ENCODE data around the gene BLOC1S5. TPM values are rescaled to one million over a fixed set of nuclear protein-coding genes. Genes with fewer than 3 reads are reported as not detected.
"Not testable (repeated sequence)": the region's sequence is repeated elsewhere in the genome, so short reads cannot be mapped to it uniquely, and the experiment has no call there.

BLOC1S5 gene
- polyA plus RNA-seq, 4 donors = 29.7 to 38.9 (median 38.1) TPM

- no peak for DNase-seq (ENCODE audit: low read depth in 4 of 4, low spot score in 3 of 4)
Measured at GRCh38 chr6:7998103-7998725, 66.0 kb downstream of the BLOC1S5 start.

GRCh38 chr6:7997286-7997685 lies 66.9 kb downstream of the BLOC1S5 start:
- no peak for DNase-seq (ENCODE audit: low read depth in 4 of 4, low spot score in 3 of 4)

GRCh38 chr6:7996538-7997111 lies 67.6 kb downstream of the BLOC1S5 start:
- no peak for DNase-seq (ENCODE audit: low read depth in 4 of 4, low spot score in 3 of 4)

GRCh38 chr6:7993952-7994351 lies 70.2 kb downstream of the BLOC1S5 start:
- no peak for DNase-seq (ENCODE audit: low read depth in 4 of 4, low spot score in 3 of 4)

GRCh38 chr6:7993399-7993798 lies 70.8 kb downstream of the BLOC1S5 start:
- no peak for DNase-seq (ENCODE audit: low read depth in 4 of 4, low spot score in 3 of 4)

GRCh38 chr6:7992002-7992815 lies 72.0 kb downstream of the BLOC1S5 start:
- no peak for DNase-seq (ENCODE audit: low read depth in 4 of 4, low spot score in 3 of 4)

GRCh38 chr6:7991536-7991935 lies 72.7 kb downstream of the BLOC1S5 start:
- no peak for DNase-seq (ENCODE audit: low read depth in 4 of 4, low spot score in 3 of 4)

GRCh38 chr6:7986219-7986618 lies 78.0 kb downstream of the BLOC1S5 start:
- DNase-seq (ENCODE audit: low read depth in 4 of 4, low spot score in 3 of 4) = no peak

GRCh38 chr6:7983967-7984366 lies 80.2 kb downstream of the BLOC1S5 start:
- not testable (repeated sequence) for DNase-seq (ENCODE audit: low read depth in 4 of 4, low spot score in 3 of 4)

- no peak for DNase-seq (ENCODE audit: low read depth in 4 of 4, low spot score in 3 of 4)
Measured at GRCh38 chr6:7979831-7980230, 84.4 kb downstream of the BLOC1S5 start.

GRCh38 chr6:7978736-7979135 lies 85.5 kb downstream of the BLOC1S5 start:
- no peak for DNase-seq (ENCODE audit: low read depth in 4 of 4, low spot score in 3 of 4)

GRCh38 chr6:7976485-7977056 lies 87.6 kb downstream of the BLOC1S5 start:
- no peak for DNase-seq (ENCODE audit: low read depth in 4 of 4, low spot score in 3 of 4)

GRCh38 chr6:7975764-7976146 lies 88.4 kb downstream of the BLOC1S5 start:
- DNase-seq (ENCODE audit: low read depth in 4 of 4, low spot score in 3 of 4) = no peak

GRCh38 chr6:7974938-7975763 lies 89.0 kb downstream of the BLOC1S5 start:
- no peak for DNase-seq (ENCODE audit: low read depth in 4 of 4, low spot score in 3 of 4)

- no peak for DNase-seq (ENCODE audit: low read depth in 4 of 4, low spot score in 3 of 4)
Measured at GRCh38 chr6:7974565-7974937, 89.6 kb downstream of the BLOC1S5 start.

- no peak for DNase-seq (ENCODE audit: low read depth in 4 of 4, low spot score in 3 of 4)
Measured at GRCh38 chr6:7973584-7973983, 90.6 kb downstream of the BLOC1S5 start.

GRCh38 chr6:7971499-7971898 lies 92.7 kb downstream of the BLOC1S5 start:
- no peak for DNase-seq (ENCODE audit: low read depth in 4 of 4, low spot score in 3 of 4)

- no peak for DNase-seq (ENCODE audit: low read depth in 4 of 4, low spot score in 3 of 4)
Measured at GRCh38 chr6:7970616-7971015, 93.6 kb downstream of the BLOC1S5 start.
